Keratinocyte (primary cell): ENCODE data around the gene TMEM50A.
"Not testable (repeated sequence)": the region's sequence is repeated elsewhere in the genome, so short reads cannot be mapped to it uniquely, and the experiment has no call there.

Source experiments
- CTCF ChIP-seq, 3 experiments: IDR thresholded peaks in 1 of 3; conservative IDR thresholded peaks in 1 of 3; optimal IDR thresholded peaks in 1 of 3; 2 replicates in 2 of 3; 3 replicates in 1 of 3; pipeline versions ENCODE3 to v1.5.1; 2011; ENCODE audit warnings: low read length in 3 of 3, mild to moderate bottlenecking in 3 of 3, moderate library complexity in 2 of 3, control low read depth in 1 of 3, inconsistent platforms in 1 of 3; ENCODE audit not compliant: insufficient read depth in 2 of 3; ENCODE audit errors: extremely low read depth in 1 of 3
- EZH2 ChIP-seq: IDR thresholded peaks from one replicate; pipeline ENCODE4 v1.6.1; 2012; ENCODE audit warnings: inconsistent platforms, mild to moderate bottlenecking, low read length, moderate library complexity

DNA sequence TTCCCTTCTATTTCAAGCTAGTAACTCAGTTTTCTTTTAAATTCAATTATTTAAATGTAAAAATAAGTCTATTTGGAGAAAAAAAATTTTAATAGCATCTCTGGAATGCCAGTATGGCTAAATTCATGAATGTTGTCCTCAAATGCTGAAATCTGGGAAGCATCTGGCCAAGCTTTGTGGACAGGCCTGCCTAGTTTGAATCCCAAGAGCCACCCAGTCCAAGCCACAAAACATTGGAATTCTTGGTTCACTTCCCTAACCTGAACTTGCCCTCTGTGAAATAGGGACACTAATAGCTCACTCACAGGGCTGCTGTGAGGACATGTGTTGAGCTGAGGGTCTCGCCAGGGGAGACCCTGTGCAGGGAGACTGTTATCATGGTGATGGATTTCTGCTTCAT lies 28.6 kb upstream of the TMEM50A start:
- not testable (repeated sequence) for TF ChIP-seq CTCF (optimal IDR thresholded peaks at IDR 0.05 in 1 of 3, IDR thresholded peaks at IDR 0.05 in 1 of 3, conservative IDR thresholded peaks at IDR 0.05 in 1 of 3; ENCODE audit: extremely low read depth in 1 of 3, insufficient read depth in 2 of 3, low read length in 3 of 3); EZH2
